GM19438 (cell line): Measurements from ENCODE around the gene UBE2K.
"Not testable (repeated sequence)": the region's sequence is repeated elsewhere in the genome, so short reads cannot be mapped to it uniquely, and the experiment has no call there.

Source experiments
- ATAC-seq: cut with Tn5 transposase; IDR thresholded peaks from one replicate; pipeline ENCODE4 v1.9.1; 2021; ENCODE audit warnings: low read depth; ENCODE audit not compliant: unreplicated experiment

The UBE2K gene

DNA sequence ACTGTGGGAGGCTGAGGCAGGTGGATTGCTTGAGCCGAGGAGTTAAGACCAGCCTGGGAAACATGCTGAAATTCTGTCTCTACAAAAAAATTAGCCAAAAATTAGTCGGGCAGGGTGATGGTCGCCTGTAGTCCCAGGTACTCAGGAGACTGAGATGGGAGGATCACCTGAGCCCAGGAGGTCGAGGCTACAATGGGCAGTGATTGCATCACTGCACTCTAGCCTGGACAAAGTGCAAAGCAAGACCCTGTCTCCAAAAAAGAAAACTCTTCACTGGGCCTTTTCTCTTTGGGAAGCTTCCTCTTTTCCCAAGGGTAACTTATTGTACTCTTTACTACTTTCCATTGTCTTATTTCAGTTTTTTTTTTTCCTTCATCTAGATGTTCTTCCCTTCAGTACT is 88.9 kb downstream of the UBE2K start:
- no peak for ATAC-seq

DNA sequence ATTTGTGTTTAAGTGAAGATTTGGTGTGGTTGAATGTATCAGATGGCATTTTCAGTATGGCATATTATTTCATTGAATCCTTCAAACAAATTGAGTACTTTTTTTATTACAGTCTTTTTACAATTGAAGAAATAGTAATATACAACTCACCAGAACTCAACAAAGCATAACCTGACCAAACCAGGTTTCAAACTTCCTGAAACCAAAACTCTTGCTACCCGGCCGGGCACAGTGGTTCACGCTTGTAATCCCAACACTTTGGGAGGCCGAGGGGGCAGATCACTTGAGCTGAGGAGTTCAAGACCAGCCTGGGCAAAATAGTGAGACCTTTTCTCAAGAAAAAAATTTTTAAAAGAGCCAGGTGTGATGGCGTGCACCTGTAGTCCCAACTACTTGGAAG is 94.2 kb downstream of the UBE2K start:
- ATAC-seq, result no peak

DNA sequence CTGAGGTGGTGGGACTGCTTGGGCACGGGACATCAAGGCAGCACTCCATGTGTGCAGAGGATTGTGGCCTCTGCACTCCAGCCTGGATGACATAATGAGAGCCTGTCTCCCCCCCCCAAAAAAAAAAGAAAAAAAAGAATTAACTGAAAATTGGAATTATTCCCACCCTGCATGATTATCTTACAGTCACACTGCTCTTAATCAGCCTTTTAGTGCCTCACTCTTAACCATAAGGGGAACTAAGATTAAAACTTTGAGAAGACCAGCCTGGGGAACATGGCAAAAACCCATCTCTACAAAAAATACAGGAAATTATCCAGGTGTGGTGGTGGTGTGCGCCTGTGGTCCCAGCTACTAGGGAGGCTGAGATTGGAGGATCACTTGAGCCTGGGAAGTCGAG is 94.6 kb downstream of the UBE2K start:
- no peak for ATAC-seq

DNA sequence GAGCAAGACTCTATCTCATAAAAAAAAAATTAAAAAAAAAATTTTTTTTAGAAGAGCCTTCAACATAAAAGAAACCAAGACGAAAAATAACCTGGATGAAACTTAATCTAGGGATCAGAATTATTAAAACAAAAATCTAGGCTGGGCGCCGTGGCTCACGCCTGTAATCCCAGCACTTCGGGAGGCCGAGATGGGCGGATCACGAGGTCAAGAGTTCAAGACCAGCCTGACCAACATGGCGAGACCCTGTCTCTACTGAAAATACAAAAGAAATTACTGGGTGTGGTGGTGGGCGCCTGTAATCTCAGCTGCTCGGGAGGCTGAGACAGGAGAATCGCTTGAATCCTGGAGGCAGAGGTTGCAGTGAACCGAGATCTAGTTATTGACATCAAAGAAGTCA is 95.0 kb downstream of the UBE2K start:
- not testable (repeated sequence) for ATAC-seq

DNA sequence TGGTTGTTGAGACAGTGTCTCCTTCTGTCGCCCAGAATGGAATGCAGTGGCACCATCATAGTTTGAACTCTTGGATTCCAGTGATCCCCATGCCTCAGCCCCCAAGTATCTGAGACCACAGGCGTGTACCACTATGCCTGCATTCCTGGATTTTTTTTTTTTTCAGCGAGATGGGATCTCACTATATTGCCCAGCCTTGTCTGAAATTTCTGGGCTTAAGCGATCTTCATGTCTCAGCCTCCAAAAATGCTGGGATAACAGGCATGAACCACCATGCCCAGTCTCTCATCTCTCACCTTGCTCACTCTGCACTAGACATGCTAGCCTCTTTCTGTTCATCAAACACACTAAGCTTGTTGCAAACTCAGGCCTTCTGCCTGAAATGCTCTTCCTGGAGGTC is 104.1 kb downstream of the UBE2K start:
- ATAC-seq, result no peak

DNA sequence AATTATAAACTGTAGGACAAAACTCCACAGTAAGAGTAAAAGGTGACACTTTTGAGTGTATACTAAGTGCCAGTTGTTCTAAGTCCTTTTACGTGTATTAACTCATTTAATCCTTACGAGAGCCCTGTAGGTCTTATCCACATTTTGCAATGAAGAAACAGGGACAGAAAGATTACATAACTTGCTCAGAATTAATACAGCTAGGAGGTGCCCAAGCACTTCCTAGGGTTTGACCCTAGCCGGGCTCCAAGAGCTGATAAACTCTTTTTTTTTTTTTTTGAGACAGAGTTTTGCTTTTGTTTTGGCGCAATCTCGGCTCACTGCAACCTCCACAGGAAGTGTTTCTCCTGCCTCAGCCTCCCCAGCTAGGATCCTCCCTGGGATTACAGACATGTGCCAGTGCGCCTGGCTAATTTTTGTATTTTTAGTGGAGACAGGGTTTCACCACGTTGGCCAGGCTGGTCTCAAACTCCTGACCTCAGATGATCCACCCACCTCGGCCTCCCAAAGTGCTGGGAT is 110.4 kb downstream of the UBE2K start:
- no peak for ATAC-seq

DNA sequence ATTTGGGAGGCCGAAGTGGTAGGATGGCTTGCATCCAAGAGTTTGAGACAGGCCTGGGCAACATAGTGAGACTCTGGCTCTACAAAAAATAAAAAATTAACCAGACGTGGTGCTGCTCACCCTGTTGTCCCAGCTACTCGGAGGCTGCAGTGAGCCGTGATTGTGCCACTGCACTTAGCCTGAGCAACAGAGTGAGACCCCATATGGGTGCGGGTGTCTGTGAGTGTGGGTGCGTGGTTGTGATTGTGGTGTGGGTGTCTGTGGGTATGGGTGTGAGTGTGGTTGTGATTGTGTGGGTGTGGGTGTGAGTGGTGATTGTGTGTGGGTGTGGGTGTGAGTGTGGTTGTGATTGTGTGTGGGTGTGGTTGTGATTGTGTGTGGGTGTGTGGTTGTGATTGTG is 114.6 kb downstream of the UBE2K start:
- ATAC-seq, result no peak

DNA sequence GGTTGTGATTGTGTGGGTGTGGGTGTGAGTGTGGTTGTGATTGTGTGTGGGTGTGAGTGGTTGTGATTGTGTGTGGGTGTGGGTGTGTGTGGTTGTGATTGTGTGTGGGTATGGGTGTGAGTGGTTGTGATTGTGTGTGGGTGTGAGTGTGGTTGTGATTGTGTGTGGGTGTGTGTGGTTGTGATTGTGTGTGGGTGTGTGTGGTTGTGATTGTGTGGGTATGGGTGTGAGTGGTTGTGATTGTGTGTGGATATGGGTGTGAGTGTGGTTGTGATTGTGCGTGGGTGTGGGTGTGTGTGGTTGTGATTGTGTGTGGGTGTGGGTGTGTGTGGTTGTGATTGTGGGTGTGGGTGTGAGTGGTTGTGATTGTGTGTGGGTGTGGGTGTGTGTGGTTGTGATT is 115.1 kb downstream of the UBE2K start:
- not testable (repeated sequence) for ATAC-seq

DNA sequence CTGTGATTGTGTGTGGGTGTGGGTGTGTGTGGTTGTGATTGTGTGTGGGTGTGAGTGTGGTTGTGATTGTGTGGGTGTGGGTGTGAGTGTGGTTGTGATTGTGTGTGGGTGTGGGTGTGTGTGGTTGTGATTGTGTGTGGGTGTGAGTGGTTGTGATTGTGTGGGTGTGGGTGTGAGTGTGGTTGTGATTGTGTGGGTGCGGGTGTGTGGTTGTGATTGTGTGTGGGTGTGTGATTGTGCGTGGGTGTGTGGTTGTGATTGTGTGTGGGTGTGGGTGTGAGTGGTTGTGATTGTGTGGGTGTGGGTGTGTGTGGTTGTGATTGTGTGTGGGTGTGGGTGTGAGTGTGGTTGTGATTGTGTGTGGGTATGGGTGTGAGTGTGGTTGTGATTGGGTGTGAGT is 115.8 kb downstream of the UBE2K start:
- not testable (repeated sequence) for ATAC-seq

DNA sequence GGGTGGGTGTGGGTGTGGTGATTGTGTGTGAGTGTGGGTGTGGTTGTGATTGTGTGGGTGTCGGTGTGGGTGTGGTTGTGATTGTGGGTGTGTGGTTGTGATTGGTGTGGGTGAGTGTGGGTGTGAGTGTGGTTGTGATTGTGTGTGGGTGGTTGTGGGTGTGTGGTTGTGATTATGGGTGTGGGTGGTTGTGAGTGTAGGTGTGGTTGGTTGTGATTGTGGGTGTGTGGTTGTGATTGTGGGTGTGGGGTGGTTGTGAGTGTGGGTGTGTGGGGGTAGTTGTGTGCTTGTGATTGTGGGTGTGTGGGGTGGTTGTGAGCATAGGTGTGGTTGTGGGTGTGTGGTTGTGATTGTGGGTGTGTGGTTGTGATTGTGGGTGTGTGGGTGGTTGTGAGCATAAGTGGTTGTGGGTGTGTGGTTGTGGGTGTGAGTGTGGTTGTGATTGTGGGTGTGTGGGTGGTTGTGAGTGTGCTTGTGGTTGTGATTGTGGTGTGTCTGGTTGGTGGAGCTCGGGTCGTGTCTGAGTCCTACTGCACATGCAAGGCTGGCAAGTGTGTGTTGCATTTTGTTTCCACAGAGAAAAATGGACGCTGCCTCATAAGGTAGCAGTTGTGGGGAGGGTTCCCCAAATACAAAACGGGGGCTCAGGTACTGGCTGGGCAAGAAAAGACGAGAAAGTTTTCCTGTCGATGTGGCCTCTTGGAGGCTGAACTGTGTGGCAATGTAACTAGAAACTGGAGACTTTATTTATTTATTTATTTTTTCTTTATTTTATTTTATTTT is 116.7 kb downstream of the UBE2K start:
- no peak for ATAC-seq

DNA sequence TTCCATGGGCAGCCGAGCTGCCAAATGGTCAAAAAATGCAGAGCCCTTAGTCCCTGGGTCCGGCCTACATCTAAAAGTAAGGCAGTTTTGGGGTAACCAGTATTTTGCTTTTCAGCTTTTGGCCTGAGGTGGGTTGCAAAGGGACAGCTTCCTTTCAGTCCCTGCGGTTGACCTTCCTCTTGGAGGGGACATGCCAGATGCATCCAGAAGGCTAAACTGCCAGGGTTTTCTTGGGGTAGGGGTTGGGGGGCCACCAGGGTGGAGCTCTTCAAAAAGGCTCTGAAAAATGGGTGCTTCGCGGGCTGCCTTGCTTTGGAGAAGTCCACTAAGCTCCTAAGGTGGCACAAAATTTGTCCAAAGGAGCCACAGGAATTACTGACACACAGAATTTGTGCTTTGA is 120.7 kb downstream of the UBE2K start:
- no peak for ATAC-seq

DNA sequence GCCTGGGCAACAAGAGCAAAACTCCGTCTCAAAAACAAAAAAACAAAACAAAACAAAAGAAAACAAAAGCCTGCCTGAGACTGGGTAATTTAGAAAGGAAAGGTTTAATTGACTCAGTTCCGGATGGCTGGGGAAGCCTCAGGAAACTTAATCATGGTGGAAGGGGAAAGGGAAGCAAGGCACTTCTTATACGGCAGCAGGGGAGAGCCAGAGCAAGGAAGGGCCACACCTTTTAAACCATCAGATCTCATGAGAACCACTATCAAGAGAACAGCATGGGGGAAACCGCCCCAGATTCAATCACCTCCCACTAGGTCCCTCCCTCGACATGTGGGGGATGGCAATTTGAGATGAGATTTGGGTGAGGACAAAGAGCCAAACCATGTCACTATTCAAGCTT is 122.2 kb downstream of the UBE2K start:
- ATAC-seq, result no peak

DNA sequence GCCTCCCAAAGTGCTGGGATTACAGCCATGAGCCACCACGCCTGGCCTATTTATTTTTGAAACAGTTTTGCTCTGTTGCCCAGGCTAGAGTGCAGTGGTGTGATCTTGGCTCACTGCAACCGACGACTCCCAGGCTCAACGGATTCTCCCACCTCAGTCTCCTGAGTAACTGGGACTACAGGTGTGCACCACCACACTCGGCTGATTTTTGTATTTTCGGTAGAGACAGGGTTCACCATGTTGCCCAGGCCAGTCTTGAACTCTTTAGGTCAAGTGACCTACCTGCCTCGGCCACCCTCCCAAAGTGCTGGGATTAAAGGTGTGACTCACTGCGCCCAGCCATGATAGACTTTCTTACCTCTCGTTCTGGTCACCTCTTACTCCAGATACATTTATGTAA is 124.0 kb downstream of the UBE2K start:
- no peak for ATAC-seq

DNA sequence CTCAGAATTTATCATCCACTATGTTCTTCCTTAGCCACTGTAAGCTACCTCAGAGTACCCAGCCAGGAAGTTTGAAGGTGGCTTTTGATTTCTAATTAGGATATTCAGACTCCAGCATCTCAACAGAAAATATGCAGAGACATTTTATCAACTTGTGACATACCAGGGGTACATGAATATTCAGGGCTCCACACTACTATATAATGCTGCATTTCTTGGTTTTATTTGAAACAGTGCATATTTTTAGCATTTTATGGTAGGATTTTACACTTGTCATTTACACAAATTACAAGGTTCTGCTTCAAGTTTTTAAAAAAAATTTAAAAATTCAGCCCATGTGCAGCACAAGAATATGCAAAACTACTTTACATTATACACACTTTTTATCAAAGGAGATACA is 124.7 kb downstream of the UBE2K start:
- ATAC-seq, result no peak

DNA sequence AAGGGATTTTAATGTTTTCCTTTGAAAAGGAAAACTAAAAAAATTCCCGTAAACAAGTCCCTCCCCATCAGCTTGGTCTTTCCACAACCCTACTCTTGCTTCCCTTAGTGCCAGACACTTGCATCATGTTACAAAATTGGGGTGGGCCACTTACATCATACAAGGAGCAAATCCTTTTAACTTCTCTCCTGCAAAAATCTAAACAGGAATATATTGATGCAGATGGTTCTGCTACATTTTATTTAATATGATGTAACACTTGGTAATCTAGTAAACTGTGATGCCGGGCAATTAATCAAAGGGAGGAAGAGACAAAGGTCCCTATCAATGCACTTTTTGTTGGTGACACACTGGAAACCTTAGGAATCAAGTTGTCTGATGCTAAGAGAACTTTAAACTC is 125.3 kb downstream of the UBE2K start:
- no peak for ATAC-seq

DNA sequence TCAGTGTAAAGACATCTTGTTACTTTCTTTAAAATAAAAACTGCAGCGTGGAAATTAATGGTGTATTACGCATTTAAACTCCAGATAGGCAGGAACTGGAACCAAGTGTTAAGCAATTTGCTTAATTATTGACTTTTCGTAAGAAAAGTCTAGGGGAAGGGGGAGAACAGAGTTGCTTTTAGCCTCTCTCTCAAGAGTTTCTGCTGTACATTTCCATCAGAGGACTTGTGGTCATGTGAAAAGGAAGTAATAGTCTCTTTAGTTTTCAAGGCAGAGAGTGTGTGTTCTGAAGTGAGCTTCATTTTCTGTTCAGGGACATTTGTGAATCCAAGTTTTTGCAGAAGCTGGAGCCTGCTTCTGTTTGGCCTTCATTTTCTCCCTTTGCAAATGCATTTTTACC is 127.2 kb downstream of the UBE2K start:
- no peak for ATAC-seq

DNA sequence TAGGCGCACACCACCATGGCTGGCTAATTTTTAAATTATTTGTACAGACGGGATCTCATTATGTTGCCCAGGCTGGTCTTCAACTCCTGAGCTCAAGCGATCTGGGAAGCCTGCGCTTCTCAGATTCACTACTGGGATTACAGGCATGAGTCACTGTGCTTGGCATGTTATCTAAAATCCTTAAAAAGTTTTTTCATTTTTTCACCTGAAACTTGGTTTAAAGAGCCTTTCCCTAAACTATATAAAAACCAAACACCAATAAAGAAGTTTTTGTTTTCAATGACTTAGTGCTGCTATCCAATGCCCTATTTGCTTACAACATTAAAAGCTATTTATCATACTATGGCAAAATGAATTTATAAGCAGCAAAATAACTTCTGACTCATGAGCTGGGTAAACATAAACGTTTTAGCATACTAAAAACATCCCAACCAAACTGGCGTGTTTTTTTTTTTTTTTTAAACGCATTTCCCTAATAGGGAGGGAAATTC is 127.8 kb downstream of the UBE2K start:
- ATAC-seq, result no peak
